Skeletal muscle satellite cell (primary cell): ENCODE measurements around the gene CLMN.

Source experiments
- H3K27me3 ChIP-seq: 2 replicates; pipeline ENCODE4 v1.7.0; 2013; ENCODE audit warnings: low read length; ENCODE audit not compliant: control insufficient read depth, insufficient read depth
- H3K36me3 ChIP-seq: 2 replicates; pipeline ENCODE4 v1.7.0; 2013; ENCODE audit warnings: mild to moderate bottlenecking, control low read depth, low read length; ENCODE audit not compliant: insufficient read depth
- H3K4me1 ChIP-seq: 2 replicates; pipeline ENCODE4 v1.7.0; 2013; ENCODE audit warnings: low read length; ENCODE audit not compliant: control insufficient read depth, insufficient read depth
- H3K4me2 ChIP-seq: 2 replicates; pipeline ENCODE4 v1.7.0; 2013; ENCODE audit warnings: mild to moderate bottlenecking, low read length
- H3K4me3 ChIP-seq: 2 replicates; pipeline ENCODE4 v1.7.0; 2013; ENCODE audit warnings: low read length
- H3K9ac ChIP-seq: 2 replicates; pipeline ENCODE4 v1.7.0; 2013; ENCODE audit warnings: mild to moderate bottlenecking, low read depth, low read length, moderate library complexity
- H3K9me3 ChIP-seq: replicated peaks from 2 replicates; pipeline ENCODE4 v1.7.0; 2013; ENCODE audit warnings: mild to moderate bottlenecking, control low read depth, low read length

CLMN gene

DNA sequence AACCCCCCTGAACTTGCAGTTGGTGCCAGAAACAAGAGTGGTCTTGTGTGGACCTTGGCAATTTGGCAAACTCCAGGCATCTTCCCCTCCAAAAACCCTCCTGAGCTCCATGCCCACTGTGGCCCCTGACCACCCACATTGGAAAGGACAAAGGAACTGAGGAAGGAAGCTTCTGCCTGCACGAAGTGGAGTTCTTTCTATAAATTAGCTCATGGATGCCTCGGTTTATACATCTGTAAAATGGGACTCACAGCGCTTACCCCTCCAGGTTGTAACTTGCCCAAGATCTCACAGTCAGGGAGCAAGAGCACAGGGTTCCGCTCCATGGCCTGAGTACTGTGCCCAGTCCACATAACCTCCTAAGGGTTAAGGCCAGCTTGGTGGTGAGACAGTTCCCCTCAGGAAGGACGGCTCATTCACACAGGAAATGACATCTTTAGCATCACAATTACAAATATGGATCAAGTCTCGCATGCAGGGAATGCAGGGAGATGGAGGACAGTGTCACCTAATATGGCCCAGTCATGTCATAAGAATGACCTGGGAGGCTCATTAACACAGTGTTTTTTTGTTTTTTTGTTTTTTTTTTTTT, 66.6 kb downstream of the CLMN start:
- Histone ChIP-seq H3K27me3 (no peaks in the 10 kb centered on the region), H3K4me2 (no peak overlapping the region), H3K9me3 (no peaks in the 10 kb centered on the region), H3K36me3 (no peaks in the 10 kb centered on the region), H3K4me1 (no peaks in the 10 kb centered on the region), H3K4me3 (no peak overlapping the region), H3K9ac (no peak overlapping the region)

- Histone ChIP-seq H3K4me1 (no peaks in the 10 kb centered on the region), H3K9me3 (no peaks in the 10 kb centered on the region), H3K4me3 (no peak overlapping the region), H3K4me2 (no peak overlapping the region), H3K36me3 (no peaks in the 10 kb centered on the region), H3K27me3 (no peaks in the 10 kb centered on the region), H3K9ac (no peak overlapping the region)
Measured at GRCh38 chr14:95252219-95252618, 67.5 kb downstream of the CLMN start.

- Histone ChIP-seq H3K9me3 (no peaks in the 10 kb centered on the region), H3K27me3 (no peaks in the 10 kb centered on the region), H3K4me2 (no peak overlapping the region), H3K4me1 (no peaks in the 10 kb centered on the region), H3K9ac (no peak overlapping the region), H3K4me3 (no peak overlapping the region), H3K36me3 (no peaks in the 10 kb centered on the region)
Measured at GRCh38 chr14:95250936-95251335, 68.8 kb downstream of the CLMN start.

DNA sequence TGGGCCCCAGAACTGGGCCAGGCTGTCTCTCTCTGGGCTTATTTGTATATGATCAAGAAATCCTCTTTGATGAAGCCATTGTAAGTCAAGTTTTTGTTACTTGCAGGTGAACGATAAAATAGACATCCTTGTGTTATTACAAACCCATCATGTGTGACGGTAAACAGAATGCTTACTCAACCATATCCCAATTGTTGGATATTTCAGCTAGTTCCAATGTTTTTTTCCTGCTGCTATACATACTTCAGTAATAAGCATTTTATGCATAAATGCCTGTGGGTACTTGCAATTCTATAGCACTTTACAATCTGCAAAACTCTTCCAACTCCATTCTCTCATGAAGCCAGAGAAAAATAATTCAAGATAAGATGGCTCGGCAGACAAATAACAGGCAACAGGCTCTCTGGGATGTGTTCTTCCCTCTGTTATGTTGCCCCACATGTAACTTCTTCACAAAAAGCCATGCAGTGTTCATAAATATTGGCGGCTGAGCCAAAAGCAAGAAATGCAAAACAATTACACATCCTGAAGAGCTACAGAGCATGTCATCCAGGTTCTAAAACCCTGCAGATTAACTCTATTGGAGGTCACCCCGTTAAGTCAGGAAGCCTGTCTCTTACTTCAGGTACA, 69.5 kb downstream of the CLMN start:
- H3K4me3 ChIP-seq, result no peak overlapping the region

GRCh38 chr14:95248432-95248831, 71.3 kb downstream of the CLMN start:
- Histone ChIP-seq H3K4me2 (no peak overlapping the region), H3K9ac (no peak overlapping the region), H3K36me3 (no peaks in the 10 kb centered on the region), H3K27me3 (no peaks in the 10 kb centered on the region), H3K9me3 (no peaks in the 10 kb centered on the region), H3K4me3 (no peak overlapping the region), H3K4me1 (no peaks in the 10 kb centered on the region)

More for the DNA sequence above, 69.5 kb downstream of the CLMN start:
- no peak overlapping the region for H3K4me2 ChIP-seq
- no peaks in the 10 kb centered on the region for H3K27me3 ChIP-seq
- H3K9me3 ChIP-seq, result no peaks in the 10 kb centered on the region
- no peaks in the 10 kb centered on the region for H3K36me3 ChIP-seq
- H3K9ac ChIP-seq, result no peak overlapping the region
- H3K4me1 ChIP-seq, result no peaks in the 10 kb centered on the region

DNA sequence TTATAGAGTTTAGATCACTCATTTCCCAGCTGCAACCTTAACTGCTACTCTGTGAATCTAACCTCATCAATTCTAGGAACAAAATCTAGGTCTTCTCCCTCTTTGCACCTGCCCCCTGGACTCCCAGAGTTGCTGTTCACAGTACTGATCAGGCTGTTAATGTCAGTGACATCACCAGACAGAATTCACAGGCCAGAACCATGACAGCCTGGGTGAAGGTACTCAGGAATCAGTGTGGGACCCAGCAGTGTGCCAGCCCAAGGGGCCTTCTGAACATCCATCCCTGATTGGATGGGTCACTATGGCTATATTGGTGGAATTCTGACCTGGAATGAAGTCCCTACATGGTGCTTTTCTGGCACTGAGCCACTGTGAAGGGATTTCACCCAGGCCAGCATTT, 72.8 kb downstream of the CLMN start:
- Histone ChIP-seq H3K9me3 (no peaks in the 10 kb centered on the region), H3K4me3 (no peak overlapping the region), H3K4me1 (no peaks in the 10 kb centered on the region), H3K4me2 (no peak overlapping the region), H3K27me3 (no peaks in the 10 kb centered on the region), H3K36me3 (no peaks in the 10 kb centered on the region), H3K9ac (no peak overlapping the region)

DNA sequence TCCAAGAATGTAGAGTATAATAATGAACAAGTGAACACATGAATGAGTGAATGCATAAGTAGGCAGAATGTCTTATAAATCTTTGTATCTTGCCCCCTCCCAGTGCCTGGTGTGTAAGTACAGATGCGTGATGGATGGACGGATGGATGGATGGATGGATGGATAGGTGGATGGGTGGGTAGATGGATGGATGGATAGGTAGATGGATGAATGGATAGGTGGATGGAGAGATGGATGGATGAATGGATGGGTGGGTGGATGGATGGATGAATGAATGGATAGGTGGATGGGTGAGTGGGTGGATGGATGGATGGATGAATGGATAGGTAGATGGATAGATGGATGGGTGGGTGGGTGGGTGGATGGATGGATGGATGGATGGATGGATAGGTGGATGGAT, 74.4 kb downstream of the CLMN start:
- no peak overlapping the region for H3K4me3 ChIP-seq
- H3K36me3 ChIP-seq, result no peaks in the 10 kb centered on the region
- H3K4me2 ChIP-seq, result no peak overlapping the region
- H3K4me1 ChIP-seq, result no peaks in the 10 kb centered on the region
- H3K9ac ChIP-seq, result no peak overlapping the region
- no peaks in the 10 kb centered on the region for H3K9me3 ChIP-seq
- no peaks in the 10 kb centered on the region for H3K27me3 ChIP-seq

DNA sequence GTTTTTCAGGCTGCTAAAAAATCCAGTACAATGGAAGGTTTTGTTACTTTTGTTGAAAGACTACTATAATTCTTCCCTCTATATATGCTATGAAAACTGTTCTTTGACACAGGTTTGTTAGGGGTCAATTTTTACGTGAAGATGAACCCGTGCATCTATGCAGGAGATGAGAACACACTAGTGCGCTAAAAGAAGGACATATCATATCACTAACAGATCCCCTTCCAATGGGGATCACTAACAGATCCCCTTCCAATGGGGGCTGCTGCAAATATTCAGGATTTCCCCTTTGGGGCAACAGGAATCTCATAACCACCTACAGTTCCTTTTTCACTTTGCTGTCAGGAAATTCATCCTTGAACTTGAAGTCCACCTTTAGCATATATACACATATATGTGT, 75.1 kb downstream of the CLMN start:
- no peaks in the 10 kb centered on the region for H3K36me3 ChIP-seq
- no peaks in the 10 kb centered on the region for H3K4me1 ChIP-seq
- no peak overlapping the region for H3K4me3 ChIP-seq
- no peaks in the 10 kb centered on the region for H3K9me3 ChIP-seq
- H3K9ac ChIP-seq, result no peak overlapping the region
- no peak overlapping the region for H3K4me2 ChIP-seq
- H3K27me3 ChIP-seq, result peaks cover 2% of the 10 kb centered on the region

DNA sequence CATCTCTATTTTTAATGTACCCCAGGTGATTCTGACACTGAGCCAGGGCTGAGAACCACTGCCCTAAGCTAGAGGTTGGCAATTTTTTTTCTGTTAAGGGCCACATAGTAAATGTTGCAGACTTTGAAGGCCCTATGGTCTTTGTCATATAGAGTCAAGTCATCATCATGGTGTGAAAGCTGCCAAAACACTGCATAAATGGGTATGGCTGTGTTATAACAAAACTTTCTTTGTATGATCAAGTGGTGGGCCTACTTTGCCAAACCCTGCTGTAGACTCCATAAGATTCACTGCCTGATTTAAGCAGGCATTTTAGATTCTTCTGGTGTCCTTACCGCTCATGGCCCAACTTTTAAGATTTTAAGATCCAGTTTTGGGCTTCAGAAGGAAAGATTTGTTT, 76.8 kb downstream of the CLMN start:
- no peaks in the 10 kb centered on the region for H3K9me3 ChIP-seq
- H3K9ac ChIP-seq, result no peak overlapping the region
- H3K4me3 ChIP-seq, result no peak overlapping the region
- H3K36me3 ChIP-seq, result no peaks in the 10 kb centered on the region
- peaks cover 6% of the 10 kb centered on the region for H3K27me3 ChIP-seq
- no peaks in the 10 kb centered on the region for H3K4me1 ChIP-seq
- no peak overlapping the region for H3K4me2 ChIP-seq

- H3K9me3 ChIP-seq, result no peaks in the 10 kb centered on the region
- H3K4me1 ChIP-seq, result no peaks in the 10 kb centered on the region
- H3K36me3 ChIP-seq, result no peaks in the 10 kb centered on the region
- no peak overlapping the region for H3K4me3 ChIP-seq
- no peak overlapping the region for H3K4me2 ChIP-seq
- peaks cover 6% of the 10 kb centered on the region for H3K27me3 ChIP-seq
- H3K9ac ChIP-seq, result no peak overlapping the region
Measured at GRCh38 chr14:95240859-95241813, 78.6 kb downstream of the CLMN start.

GRCh38 chr14:95238487-95239298, 81.0 kb downstream of the CLMN start:
- Histone ChIP-seq H3K9me3 (no peaks in the 10 kb centered on the region), H3K36me3 (no peaks in the 10 kb centered on the region), H3K4me2 (no peak overlapping the region), H3K27me3 (peaks cover 10% of the 10 kb centered on the region), H3K9ac (no peak overlapping the region), H3K4me3 (no peak overlapping the region), H3K4me1 (no peaks in the 10 kb centered on the region)
